Measurements from ENCODE around the gene MINDY1. TPM values are rescaled to one million over a fixed set of nuclear protein-coding genes. Genes with fewer than 3 reads are reported as not detected.

Gene MINDY1
- 10 to 100 TPM; 43.5 to 50.4 TPM for total RNA-seq
- long read RNA-seq, partial matches to known transcripts: 15 of 78 reads
- long read RNA-seq, other reads (novel, unspliced or antisense): 59 of 78 reads

- intact Hi-C loops (cut with DNase I, micrococcal nuclease): no loop called here
- peak; percentile 67 for ATAC-seq
- peak; percentile 80 to 84 for DNase-seq
These were observed at the start of gene MINDY1 for GRCh38 chr1:151006327-151007052. TSS of gene MINDY1 (minus strand) at chr1:151006902. CDS start at chr1:151002617, 4,285 bp downstream.

- peak; percentile 16 for ATAC-seq
- DNase-seq: no peak
- intact Hi-C loops (cut with DNase I, micrococcal nuclease): no loop called here
These were observed 49.4 kb upstream of the MINDY1 start for GRCh38 chr1:151056149-151056548.

- ATAC-seq: no peak
- no peak for DNase-seq
- intact Hi-C loops (cut with DNase I, micrococcal nuclease): no loop called here
These were observed 48.9 kb upstream of the MINDY1 start for GRCh38 chr1:151055581-151055980.

- ATAC-seq (peak; percentile 13), DNase-seq (no peak)
- intact Hi-C loops (cut with DNase I, micrococcal nuclease): no loop called here
These were observed 48.4 kb upstream of the MINDY1 start for GRCh38 chr1:151054971-151055547.

GRCh38 chr1:151051356-151052009 lies 44.8 kb upstream of the MINDY1 start:
- intact Hi-C loops (cut with DNase I, micrococcal nuclease): no loop called here
- ATAC-seq: no peak
- DNase-seq: no peak

- no peak for ATAC-seq
- intact Hi-C loops (cut with DNase I, micrococcal nuclease): no loop called here
- DNase-seq: no peak
These were observed 43.5 kb upstream of the MINDY1 start for GRCh38 chr1:151050051-151050688.

GRCh38 chr1:151049458-151049857 lies 42.8 kb upstream of the MINDY1 start:
- DNase-seq: no peak
- intact Hi-C loops (cut with DNase I, micrococcal nuclease): no loop called here
- ATAC-seq: no peak

GRCh38 chr1:151048645-151049032 lies 41.9 kb upstream of the MINDY1 start:
- ATAC-seq: no peak
- intact Hi-C loops (cut with DNase I, micrococcal nuclease): no loop called here
- DNase-seq: no peak

GRCh38 chr1:151047925-151048644 lies 41.4 kb upstream of the MINDY1 start:
- peak; percentile 66 to 73 for DNase-seq
- intact Hi-C loops (cut with DNase I, micrococcal nuclease): no loop called here
- ATAC-seq: peak; percentile 79

GRCh38 chr1:151047591-151047924 lies 40.9 kb upstream of the MINDY1 start, which contains the start of gene C1orf56:
TSS of gene C1orf56 (plus strand) at chr1:151047751. CDS start at chr1:151047848, 97 bp downstream.
- DNase-seq (peak; percentile 69 to 73), ATAC-seq (peak; percentile 75)
- intact Hi-C loops (cut with DNase I, micrococcal nuclease): no loop called here

GRCh38 chr1:151043163-151043562 lies 36.5 kb upstream of the MINDY1 start:
- intact Hi-C loops (cut with DNase I, micrococcal nuclease): no loop called here
- no peak for ATAC-seq
- no peak for DNase-seq

GRCh38 chr1:151039521-151039920 lies 32.8 kb upstream of the MINDY1 start:
- ATAC-seq (no peak), DNase-seq (no peak)
- intact Hi-C loops (cut with DNase I, micrococcal nuclease): no loop called here

GRCh38 chr1:151037032-151037431 lies 30.3 kb upstream of the MINDY1 start:
- DNase-seq (no peak), ATAC-seq (no peak)
- intact Hi-C loops (cut with DNase I, micrococcal nuclease): no loop called here

GRCh38 chr1:151036356-151036755 lies 29.7 kb upstream of the MINDY1 start, which contains the start of gene BNIPL:
TSS of gene BNIPL (plus strand) at chr1:151036586. CDS start at chr1:151036726, 140 bp downstream.
- intact Hi-C loops (cut with DNase I, micrococcal nuclease): no loop called here
- ATAC-seq (no peak), DNase-seq (no peak)

- ATAC-seq (no peak), DNase-seq (no peak)
- intact Hi-C loops (cut with DNase I, micrococcal nuclease): no loop called here
These were observed 28.5 kb upstream of the MINDY1 start for GRCh38 chr1:151035167-151035566.

- ATAC-seq (no peak), DNase-seq (no peak)
- intact Hi-C loops (cut with DNase I, micrococcal nuclease): no loop called here
These were observed 25.5 kb upstream of the MINDY1 start for GRCh38 chr1:151032164-151032563.

- intact Hi-C loops (cut with DNase I, micrococcal nuclease): loop anchor here in 1 of 2 donors (10.0 kb wide), 1 partner anchor 128 kb away; the partner anchor contains the start of gene TNFAIP8L2
- DNase-seq: no peak
- ATAC-seq: no peak
These were observed 19.8 kb upstream of the MINDY1 start for GRCh38 chr1:151026460-151026859.

GRCh38 chr1:151024540-151025146 lies 17.9 kb upstream of the MINDY1 start:
- peak; percentile 88 for ATAC-seq
- DNase-seq: peak; percentile 70 to 88
- intact Hi-C loops (cut with DNase I, micrococcal nuclease): loop anchor here in 1 of 2 donors (10.0 kb wide), 1 partner anchor 130 kb away; the partner anchor contains the start of gene TNFAIP8L2

All from left colon (tissue), 2 donors.